NCI-H1417 (cell line): Measurements from ENCODE around the gene CCDC38.
"Not testable (repeated sequence)": the region's sequence is repeated elsewhere in the genome, so short reads cannot be mapped to it uniquely, and the experiment has no call there.

Experiments
- DNase-seq, 3 experiments: peaks; one replicate each; lab custom pipeline; 2025; lab: John Stamatoyannopoulos, UW

Gene CCDC38

DNA sequence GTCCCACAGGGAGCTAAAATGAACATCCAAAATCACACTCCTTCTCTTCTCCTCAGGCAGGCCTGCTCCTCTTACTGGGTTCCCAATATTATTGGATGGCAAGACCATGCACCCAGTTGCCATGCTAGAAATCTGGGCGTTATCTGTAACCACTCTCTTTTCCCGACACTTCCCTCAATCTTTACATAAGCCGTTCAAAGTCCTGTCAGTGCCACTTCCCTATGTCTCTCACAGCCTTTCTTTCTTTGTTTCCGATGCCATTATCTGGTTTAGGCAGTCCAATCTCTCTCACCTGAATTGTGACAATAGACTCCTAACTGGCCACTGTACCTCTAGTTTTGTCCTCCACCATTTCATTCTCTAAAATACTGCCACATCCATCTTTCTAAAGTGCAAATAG, 59.5 kb downstream of the CCDC38 start:
- DNase-seq = no peak

DNA sequence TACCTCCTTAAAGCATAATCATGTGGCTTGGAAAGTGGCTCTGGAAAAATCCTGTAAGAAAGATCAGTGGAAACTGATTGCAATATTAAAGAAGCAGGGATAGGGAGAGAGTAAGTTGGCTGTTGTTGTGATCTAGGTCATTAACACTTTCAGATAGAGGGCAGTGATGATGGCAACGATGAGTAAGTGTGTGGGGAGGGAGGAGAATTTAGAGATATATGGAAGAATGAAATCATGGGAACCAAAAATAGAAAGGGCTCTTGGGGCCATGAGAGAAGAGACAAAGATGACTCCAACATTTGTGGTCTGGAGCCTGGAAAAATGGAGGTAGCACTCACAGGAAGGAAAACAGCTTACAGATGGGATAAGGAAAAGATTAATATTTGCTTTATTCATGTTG, 60.3 kb downstream of the CCDC38 start:
- DNase-seq = no peak

DNA sequence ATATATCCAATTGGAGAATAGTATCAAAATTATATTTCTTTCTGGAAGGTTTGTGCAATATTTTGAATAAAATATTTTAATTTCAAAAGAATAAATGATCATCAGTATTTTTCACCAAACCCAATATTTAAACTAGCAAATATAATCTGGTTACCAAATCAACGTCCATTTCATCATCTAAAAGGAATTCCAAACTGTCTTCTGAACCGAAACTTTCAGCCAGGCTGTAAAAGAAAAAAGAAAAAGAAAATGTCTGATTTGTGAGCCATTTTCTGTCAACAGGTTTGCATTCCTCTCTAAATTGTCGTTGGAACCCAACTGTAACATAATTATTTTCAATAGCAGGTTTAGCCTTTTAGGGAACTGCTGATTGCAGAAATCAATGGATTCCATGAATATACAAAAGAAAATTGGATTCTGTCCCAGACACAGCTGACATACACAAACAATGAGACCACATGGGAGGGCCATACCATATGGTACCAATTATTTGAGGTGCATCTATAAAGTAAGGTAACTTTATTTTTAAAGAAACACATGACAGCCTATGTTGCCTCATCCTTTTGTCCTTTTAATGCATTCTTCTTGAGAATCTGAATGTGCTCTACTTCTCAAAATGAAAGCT, 61.0 kb downstream of the CCDC38 start:
- peak in 1 of 3 experiments; percentile 64 for DNase-seq

DNA sequence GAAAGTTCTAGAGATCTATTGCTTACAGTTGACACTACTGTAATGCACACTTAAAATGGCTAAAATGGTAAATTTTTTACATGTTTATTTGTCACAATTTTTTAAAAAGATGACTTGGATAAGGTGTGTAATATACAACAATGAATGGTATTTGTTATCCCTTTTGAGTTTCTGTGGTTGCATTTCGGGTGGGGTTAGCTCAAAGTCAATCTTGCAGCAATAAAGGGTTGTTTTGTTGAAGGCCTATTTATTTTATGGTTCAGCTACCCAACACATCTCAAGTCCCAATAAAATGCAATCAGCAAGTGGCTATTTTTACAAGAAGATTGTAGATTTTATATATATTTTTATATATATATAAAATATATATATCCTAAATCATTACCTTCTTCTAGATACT, 61.5 kb downstream of the CCDC38 start:
- no peak for DNase-seq

DNA sequence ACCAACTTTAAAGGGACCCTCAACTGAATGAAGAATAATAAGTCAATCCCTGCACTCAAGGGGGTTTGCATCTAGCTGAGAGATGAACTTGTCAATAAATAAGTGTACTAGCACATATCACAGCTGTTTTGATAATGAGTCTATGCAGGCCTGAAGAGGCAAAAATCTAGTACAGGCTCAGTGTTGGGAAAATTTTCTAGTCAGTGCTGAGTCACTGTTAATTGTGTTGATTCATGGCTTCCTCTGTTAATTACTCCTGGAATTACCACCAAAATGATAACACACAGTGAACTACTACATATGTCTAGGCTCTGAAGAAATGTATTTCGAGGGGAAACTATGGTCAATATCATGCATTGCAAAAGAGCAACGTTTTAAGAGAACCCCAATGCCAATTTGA, 64.8 kb downstream of the CCDC38 start:
- DNase-seq = no peak

DNA sequence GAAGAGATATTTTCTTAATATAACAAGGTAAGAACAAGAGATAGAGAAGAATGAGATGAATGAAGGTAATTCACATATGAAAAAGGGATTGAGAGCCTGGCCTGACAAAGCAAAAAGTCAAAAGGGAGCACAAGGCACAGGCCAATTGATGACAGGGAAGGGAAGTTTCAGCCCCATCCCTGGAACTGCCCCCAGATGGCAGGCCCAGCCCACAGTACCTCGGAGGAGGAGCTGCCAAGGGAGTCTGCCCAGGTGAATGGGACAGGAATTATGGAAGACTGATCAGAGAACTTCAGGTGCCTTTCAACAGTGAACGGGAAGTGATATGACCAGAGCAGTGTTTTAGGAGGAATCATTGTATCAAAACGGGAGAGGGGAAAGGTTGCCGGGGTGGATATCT, 68.0 kb downstream of the CCDC38 start:
- no peak for DNase-seq

DNA sequence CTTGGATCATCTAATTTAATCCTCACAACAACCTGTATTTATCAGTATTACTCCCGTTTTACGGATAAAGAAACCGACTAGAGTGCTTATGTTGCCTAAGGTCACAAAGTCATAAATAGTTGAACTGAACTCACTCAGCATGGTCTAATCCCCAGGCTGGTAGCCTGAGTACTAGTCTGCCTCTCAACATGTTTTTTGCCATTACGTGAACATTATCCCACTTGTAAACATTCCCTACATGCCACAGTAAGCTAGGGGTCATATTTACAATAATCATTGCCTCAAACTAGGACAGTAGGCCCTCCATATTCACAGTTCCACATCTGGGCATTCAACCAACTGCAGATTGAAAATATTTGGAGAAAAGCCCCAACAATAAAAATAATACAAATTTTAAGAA, 71.5 kb downstream of the CCDC38 start:
- DNase-seq = no peak

DNA sequence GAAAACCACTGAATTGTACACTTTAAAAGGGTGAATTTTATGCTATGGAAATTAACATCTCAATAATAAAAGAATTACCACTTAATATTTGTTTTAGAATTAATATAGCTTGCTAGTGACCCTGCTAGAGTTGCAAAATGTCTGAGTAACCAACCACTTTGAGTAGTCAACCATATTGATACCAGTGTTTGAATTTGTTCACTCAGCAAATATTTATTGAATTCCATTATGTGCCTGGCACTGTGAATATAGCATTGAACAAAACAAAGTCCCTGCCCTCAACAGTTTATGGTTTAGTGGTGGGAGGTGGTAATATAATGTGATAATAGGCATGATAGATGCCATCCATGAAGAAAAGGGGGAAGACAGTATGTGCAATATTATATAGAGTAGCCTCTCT, 79.1 kb downstream of the CCDC38 start:
- no peak for DNase-seq

DNA sequence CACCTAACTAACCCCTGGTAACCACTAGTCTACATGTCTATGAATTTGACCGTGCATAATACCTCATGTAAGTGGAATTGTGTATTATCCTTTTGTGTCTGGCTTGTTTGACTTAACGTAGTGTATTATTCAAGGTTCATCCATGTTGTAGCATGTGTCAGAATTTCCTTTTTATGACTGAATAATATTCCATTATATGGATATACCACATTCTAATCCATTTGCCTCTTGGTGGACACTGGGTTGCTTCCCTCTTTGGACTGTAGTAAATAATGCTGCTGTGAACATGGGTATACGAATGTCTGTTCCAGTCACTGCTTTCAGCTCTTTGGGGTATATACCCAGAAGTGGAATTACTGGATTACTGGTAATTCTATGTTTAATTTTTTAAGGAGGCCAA, 80.4 kb downstream of the CCDC38 start:
- no peak for DNase-seq

DNA sequence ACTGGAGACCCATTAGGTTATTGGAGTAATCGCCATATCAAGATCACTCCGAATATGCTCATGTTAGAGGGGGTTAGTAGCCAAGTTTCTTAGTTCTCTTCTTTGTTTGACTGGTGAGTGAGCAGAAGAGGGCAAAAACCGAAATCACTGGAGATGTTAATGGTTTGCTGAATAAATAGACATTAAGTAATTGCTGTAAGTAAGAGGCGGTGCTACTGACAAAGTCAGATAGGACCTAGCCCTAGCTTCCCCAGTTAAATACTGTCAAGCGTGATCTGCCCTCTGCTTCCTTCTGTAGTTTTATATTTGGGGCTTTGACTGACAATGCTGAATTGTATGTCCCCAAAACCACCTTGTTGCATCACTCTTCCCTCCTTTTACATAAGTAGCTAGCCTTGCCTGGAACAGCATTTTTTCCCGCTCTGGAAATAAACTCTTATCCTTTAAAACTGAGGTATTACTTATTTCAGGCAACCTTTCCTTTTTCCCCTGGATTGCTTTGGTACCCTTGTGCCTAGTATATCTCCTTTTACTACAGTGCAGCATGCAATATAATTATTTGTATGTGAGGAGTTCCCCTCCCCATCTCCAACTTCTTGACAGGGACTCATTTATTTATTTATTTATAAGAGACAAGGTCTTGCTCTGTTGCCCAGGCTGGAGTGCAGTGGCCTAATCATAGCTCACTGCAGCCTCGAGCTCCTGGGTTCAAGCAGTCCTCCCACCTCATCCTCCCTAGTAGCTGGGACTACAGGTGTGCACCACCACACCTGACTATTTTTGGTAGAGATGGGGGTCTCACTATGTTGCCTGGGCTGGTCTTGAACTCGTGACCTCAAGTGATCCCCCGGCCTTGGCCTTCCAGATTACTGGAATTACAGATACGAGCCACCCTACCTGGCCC, 82.2 kb downstream of the CCDC38 start:
- peak in 1 of 3 experiments; percentile 50 for DNase-seq

DNA sequence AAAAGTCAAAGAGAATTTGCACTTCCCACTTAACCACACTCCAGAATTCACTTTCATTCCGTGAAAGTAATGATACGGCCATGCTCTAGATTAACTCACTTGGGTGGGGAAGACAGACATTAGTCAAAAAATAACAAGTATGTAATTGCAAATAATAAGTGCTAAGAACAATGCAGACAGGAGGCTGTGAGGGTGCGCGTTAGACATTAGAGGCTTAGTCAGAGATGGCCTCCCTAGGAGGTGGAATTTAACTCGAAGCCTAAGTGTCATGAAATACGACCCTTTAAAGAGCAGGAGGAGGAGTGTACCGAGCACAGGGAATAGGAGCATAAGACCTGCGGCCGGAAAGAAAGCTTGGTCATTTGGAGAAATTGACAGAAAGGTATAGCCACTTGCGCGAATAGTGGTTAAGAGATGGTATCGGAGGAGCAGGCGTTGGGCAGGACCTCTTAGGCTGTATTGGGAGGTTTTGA, 83.0 kb downstream of the CCDC38 start:
- DNase-seq = peak; percentile 39 to 84 (median 63)

DNA sequence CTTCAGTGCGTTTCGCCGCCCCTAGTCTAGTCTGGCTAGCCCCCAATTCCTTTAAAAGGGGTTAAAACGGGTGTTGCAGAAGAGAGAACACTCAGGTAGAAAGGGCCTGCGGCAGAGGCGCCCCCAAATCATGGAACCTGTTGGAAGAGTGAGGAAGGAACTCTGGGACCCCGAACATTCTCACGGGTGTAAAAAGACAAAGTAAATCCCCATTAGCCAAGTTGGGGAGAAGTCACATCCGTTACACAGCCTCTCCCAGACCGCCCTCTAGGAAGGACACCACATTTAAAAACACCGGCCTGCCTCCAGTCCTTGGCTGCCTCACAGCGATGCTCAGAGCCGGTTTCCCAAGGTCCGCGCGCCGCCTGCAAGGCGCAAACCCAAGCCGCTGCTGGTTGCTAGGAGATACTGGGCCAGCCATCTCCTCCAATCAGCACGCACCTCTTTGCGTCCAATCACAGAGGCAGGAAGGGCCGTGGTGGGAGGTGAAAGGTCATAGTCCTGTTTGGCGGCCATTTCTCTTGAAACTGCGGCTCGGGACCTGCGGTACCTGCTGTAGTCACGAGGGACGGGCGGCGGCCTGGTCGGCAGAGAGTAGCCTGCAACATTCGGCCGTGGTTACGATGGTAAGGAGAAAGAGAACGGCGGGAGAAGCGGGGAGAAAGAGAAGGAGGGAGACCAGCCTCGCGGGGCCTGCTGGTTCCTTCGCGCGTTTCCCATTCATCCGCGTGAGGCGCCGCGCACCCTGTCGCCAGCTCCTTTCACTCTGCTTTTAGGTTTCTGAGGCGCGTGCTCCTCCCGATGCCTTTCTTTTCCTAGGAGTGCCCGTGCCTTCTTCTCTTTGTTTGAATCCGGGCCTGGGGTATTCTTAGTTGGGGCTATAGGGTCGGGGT, 83.7 kb downstream of the CCDC38 start, which contains the start of gene SNRPF:
Gene SNRPF, plus strand, starts transcription at position 502 of the 893 bp plus-strand sequence. Its CDS starts 122 bp downstream, at position 624.
- DNase-seq = peak; percentile 97 to 99 (median 99)

DNA sequence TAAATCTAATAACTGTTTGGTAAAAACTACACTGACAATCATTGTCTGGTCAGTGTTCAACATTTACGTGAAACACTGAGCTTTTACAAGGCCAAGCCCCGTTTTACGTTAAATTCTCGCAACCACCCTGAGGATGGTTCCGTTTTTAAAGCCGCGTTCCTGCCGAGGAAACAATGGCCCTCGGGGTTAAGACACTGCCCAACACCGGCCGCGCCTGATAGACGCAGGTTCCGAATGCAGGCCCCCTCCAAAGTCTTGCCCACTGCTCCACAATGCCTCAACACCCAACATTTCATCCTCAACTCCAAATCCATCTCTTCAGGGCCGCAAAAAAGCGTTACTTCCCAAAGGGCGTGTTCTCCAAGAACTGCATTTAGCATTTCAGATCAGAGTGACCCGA, 84.6 kb downstream of the CCDC38 start:
- no peak for DNase-seq

DNA sequence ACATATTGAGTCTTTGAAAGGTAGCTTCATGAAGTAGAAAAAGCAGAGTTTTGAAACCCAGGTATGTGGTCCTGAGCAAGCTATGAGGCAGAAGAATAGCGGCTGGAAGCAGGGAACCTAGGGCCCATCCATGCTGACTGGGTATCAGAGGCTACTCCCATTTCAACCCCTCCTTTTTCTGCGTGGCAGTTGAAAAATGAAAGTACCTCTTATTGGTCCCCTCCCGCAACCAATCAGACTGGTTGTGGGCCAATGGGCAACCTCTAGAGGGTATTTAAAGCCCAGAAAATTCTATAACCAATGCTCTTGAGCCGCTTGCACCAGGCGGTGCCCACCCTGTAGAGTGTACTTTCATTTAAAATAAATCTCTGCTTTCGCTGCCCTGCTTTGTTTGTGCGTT, 85.3 kb downstream of the CCDC38 start:
- no peak for DNase-seq

DNA sequence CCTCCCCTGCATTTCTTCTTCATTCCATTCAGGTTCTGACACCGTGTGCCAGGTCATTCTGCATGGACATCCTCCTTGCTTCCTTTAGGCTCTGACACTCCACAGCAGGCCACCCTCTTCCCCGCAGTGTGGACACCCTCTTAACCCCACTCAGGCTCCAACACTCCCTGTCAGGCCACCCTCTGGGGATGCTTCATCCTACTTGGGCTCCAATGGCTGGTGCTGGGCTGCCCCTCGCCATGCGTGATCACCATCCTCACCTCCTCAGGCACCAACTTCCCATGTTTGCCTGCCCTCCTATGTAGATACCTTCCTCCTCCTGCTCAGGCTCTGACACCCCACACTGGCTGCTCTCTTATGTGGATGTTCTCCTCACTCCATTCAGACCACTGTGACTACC, 90.3 kb downstream of the CCDC38 start:
- no peak for DNase-seq

DNA sequence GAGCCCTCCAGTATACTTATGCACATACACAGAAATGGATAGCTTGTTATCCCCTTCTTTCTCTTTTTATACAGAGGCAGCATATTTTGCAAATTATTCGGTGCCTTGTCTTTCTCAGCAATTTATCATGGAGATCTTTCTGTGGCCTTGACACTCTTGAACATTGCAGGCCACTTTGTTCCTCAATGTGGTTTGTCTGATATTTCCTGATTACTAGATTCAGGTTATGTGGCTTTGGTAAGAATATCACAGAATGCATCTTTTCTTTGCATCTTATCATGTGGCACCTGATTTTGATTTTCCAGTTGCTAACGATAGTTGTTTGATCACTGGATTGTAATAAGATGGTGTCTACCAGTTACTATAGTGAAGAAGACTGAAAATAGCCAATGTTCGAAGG, 90.8 kb downstream of the CCDC38 start:
- no peak for DNase-seq

DNA sequence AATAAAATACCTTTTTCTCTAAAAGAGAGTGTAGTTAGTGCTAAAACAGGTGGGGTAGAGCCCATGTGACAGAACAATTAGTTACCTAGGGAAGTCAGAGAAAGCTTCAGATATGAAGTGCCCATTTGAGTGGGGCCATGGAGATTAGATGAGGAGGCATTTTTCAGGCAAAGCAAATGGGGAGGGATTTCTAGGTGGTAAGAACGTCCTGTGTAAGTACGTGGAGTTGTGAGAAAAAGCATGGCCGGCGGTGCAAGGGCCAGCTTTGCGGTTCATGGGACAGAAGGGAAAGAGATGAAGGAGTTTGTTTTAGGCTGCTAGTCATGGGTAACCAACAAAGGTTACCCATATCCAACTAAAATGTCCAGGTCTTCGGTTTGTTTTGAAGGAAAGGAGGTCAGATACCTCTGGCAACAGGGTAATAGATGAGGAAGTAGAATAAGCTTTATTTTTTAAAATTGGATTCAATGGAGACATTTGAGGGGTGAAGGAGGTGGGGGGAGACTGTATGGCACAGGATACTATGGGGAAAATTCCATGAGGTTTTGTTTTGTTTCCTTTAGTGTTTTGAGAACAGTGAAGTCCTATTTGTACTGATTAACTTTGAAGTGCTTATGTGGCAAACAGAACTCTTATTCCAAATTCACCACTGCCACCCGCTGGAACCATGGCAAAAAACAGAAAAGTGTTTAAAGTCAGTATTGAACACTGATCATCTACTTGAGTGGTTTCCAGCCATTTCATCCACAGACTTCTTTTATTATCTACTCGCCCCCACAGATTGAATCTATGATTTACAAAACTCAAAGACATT, 93.6 kb downstream of the CCDC38 start:
- peak; percentile 17 to 71 (median 50) for DNase-seq

DNA sequence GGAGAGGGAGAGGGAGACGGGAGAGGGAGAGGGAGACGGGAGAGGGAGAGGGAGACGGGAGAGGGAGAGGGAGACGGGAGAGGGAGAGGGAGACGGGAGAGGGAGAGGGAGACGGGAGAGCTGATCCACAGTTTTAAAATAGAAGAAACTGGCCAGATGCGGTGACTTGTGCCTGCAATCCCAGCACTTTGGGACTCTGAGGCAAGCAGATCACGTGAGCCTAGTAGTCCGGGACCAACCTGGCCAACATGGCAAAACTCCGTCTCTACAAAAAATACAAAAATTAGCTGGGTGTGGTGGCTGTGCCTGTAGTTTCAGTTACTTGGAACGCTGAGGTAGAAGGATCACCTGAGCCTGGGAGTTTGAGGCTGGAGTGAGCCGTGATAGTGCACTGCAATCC, 100.0 kb downstream of the CCDC38 start:
- not testable (repeated sequence) for DNase-seq

DNA sequence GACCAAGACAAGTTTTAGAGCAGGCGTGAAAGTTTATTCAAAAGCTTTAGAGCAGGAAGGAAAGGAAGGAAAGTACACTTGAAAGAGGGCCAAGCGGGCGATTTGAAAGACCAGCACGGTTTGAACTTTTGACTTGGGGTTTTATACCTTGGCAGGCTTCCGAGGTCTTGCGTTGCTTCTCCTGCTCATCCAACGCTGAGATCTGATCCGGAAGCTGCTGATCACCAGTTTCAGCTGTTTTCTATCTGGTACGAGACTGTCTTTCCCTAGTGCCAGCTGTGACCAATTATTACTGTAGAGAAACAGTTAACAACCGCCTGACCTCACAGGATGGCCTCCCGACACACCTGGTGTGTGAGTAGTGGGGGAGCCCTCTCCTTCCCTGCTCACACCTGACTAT, 104.3 kb downstream of the CCDC38 start:
- peak in 2 of 3 experiments; percentile 47 to 77 for DNase-seq

DNA sequence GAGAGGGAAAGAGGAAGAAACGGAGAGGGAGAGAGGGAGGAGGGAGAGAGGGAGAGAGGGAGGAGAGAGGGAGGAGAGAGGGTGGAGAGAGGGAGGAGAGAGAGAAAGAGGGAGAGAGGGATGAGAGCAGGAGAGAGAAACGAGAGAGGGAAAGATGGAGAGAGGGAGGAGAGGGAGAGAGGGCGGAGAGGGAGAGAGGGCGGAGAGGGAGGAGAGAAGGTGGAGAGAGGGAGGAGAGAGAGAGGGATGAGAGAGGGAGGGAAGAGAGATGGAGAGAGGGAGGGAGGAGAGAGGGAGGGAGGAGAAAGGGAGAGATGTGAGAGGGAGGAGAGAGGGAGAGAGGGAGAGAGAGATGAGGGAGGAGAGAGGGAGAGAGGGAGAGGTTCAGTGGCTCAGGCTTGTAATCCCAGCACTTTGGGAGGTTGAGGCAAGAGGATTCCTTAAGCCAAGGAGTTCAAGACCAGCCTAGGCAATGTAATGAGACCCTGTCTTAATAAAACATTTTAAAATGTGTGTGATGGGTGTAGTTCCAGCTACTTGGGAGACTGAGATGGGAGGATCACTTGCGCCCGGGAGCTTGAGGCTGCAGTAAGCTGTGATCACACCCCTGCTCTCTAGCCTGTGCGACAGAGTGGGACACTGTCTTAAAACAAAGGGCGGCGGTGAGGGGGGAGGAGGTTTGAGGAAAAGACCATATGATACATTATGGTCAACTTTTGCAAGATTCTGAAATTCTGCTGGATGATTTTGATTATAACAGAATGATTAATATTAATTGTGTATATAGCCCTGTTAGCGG, 105.0 kb downstream of the CCDC38 start:
- no peak for DNase-seq
